GM21360 (cell line): Measurements from ENCODE around the gene RFLNA.

Experiments used
- ATAC-seq: cut with Tn5 transposase; IDR thresholded peaks from one replicate; pipeline ENCODE4 v1.9.1; 2021; ENCODE audit warnings: mild to moderate bottlenecking, moderate library complexity; ENCODE audit not compliant: unreplicated experiment

The RFLNA gene, protein sequence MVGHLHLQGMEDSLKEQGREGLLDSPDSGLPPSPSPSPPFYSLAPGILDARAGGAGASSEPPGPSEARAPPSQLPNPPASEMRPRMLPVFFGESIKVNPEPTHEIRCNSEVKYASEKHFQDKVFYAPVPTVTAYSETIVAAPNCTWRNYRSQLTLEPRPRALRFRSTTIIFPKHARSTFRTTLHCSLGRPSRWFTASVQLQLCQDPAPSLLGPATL

GRCh38 chr12:124294780-124295341 is at the start of gene RFLNA:
Gene RFLNA, plus strand, starts transcription at chr12:124295093. Its CDS starts 337 bp downstream, at chr12:124295430.
- ATAC-seq = no peak

DNA sequence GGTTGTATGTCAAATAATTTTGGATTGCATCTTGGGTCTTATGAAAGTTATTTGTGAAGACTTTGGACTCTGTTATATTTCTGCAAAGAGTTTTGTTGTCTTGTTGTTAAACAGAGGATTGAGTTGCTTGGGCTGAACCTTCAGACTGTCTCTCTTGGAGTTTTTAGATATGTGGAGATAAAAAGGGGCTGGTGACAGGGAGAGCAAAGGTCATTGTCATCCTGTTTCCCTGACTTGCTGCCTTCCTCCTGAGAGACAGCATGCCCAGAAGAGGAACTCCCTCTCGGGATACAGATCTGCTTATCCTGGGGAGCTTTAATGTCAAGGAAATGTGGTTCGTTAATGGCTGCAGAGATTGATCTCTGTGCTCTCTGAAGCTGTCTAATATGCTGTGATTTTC is 47.6 kb upstream of the RFLNA start:
- no peak for ATAC-seq

GRCh38 chr12:124248941-124249825 is 45.7 kb upstream of the RFLNA start:
- no peak for ATAC-seq

DNA sequence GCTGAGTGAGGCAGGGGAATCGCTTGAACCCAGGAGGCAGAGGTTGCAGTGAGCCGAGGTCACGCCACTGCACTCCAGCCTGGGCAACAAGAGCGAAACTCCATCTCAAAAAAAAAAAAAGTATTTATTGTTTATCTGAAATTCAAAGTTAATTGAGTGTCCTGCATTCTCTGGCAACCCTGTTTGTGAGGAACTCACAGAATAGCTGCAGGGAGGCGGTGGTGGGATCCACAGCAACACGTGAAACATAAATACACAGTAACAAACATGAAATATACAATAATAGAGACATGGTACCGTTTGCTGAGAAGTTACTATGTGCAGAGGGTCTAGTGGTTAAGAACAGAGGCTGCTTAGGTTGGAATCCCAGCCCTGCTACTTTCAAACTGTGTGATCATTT is 43.7 kb upstream of the RFLNA start:
- ATAC-seq = no peak

DNA sequence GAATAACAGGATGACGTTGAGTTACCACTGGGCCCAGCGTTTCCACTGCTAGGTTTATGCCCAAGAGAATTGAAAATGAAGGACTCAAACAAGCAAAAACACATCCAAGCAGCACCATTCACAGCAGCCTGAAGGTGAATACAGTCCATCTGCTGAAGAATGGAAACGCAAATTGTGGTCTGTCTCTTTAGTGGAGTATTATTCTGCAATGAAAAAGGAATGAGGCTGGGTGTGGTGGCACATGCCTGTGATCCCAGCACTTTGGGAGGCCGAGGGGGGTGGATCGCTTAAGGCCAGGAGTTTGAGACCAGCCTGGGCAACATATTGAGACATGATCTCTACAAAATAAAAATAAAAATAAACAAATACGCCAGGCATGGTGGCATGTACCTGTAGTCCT is 41.9 kb upstream of the RFLNA start:
- ATAC-seq = no peak

GRCh38 chr12:124254126-124254525 is 40.8 kb upstream of the RFLNA start:
- ATAC-seq = no peak

DNA sequence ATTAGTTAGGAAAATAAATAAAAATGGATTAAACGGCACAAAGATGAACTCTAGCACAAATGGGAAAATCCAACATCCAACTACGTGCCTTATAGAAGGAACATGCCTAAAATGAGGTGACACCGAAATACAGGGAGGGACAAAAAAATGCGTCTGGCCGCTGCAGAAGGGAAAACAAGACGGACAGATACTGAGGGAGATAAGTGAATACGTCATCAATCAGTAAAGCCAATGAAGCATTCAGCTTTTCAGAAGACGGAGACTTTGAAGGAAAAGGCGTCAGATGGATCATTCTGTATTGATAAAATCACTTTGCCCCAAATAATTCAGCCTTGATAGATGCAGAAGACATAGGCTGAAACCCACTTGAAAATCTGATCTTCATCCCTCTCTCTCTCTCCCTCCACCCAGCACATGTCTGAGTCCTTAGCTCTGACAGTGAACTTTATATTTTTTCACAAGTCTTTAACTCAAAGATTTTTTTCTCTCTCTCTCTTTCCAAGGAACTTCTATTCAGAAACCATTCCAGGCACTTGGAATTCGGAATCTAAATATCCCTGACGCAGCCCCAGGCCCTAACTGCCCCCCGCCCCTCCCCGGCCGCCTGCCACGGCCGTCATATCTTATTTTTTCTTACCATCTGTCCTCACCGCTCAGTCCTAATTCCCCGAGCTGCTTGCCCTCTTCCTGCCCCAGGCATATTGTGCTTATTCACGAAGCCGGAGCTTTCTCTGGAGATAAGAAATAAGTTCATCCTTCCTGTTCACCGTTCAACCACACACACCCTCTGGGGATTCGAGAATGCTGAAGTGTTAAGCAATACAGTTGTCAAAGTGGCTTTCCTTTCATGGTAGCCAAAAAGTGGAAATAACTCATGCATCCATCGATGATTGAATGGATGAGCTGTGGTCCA is 35.5 kb upstream of the RFLNA start:
- no peak for ATAC-seq

GRCh38 chr12:124261885-124262284 is 33.0 kb upstream of the RFLNA start:
- no peak for ATAC-seq

DNA sequence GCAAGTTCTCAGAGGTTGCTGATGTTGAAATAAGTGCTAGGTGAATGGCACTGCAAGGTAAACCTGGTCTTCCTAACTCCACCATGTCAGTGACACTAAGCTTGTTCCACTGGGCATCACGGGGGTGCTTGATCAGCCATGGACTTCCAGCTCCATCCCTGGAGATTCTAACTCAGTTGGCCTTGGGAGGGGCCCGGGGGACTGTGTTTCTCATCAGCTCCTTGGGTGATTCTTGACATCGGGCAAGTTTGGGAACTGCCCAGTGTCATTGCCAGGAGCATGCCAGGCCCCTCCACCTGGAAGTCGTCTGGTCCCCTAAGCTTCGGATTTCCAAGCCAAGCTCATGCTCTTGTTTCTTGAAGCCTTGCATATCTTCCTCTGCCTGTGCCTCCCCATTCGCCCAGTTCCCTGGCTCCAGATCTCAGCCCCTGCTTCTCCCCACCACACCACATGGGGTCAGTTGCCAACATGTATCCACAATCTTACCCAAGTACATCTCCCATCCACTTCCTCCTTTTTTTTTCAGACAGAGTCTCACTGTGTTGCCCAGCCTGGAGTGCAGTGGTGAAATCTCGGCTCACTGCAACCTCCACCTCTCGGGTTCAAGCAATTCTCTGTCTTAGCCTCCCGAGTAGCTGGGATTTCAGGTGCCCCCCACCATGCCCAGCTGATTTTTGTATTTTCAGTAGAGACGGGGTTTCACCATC is 30.7 kb upstream of the RFLNA start:
- ATAC-seq = no peak

- ATAC-seq = no peak
Observed at GRCh38 chr12:124264879-124265278, 30.0 kb upstream of the RFLNA start.

DNA sequence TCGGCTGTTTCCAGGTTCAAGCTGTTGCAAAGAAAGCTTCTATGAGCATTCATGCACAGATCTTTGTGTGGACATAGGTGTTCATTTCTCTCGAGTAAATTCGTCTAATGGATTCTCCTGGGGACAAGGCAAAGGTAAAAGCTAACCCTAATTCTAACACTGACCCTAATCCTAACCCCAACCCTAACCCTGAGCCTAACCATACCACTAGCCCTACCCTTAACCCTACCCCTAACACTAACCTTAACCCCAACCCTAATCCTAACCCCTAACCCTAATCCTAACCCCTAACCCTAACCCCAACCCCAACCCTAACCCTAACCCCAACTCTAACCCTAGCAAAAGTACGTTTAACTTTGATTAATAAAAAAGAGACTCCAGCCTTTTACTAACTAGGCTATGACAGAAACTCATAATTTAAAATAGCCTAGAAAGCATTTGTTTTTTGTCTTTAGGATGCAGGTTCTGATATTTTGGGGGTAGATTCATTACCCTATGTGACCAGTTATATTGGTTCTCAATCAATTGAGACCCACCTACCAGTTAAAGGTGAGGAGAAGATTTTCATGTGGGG is 27.6 kb upstream of the RFLNA start:
- ATAC-seq = no peak

- no peak for ATAC-seq
Observed at GRCh38 chr12:124270671-124271070, 24.2 kb upstream of the RFLNA start.

- peak; percentile 77 for ATAC-seq
Observed at GRCh38 chr12:124273630-124274029, 21.3 kb upstream of the RFLNA start.

GRCh38 chr12:124276337-124276736 is 18.6 kb upstream of the RFLNA start:
- ATAC-seq = no peak

- no peak for ATAC-seq
Observed at GRCh38 chr12:124277394-124278241, 17.3 kb upstream of the RFLNA start.

- ATAC-seq = no peak
Observed at GRCh38 chr12:124278389-124279101, 16.3 kb upstream of the RFLNA start.

DNA sequence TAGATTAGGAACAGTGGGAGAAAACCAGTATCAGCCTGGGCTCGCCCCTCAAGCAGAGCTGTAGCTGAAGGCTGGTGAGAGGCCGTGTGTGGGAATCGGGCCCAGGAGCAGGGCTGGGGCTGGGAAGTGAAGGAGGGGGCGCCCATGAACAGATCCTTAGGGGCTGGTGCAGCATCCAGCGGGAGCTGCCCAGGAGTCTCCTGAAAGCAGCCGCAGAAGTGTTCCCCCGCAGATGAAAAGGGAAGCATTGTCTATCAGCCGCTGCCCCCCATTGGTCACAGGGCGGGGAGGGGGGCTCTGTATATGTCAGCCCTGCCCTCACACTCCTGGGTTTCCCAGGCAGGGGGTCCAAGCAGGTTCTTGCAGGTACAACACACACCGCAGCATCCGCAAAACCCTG is 15.6 kb upstream of the RFLNA start:
- no peak for ATAC-seq

DNA sequence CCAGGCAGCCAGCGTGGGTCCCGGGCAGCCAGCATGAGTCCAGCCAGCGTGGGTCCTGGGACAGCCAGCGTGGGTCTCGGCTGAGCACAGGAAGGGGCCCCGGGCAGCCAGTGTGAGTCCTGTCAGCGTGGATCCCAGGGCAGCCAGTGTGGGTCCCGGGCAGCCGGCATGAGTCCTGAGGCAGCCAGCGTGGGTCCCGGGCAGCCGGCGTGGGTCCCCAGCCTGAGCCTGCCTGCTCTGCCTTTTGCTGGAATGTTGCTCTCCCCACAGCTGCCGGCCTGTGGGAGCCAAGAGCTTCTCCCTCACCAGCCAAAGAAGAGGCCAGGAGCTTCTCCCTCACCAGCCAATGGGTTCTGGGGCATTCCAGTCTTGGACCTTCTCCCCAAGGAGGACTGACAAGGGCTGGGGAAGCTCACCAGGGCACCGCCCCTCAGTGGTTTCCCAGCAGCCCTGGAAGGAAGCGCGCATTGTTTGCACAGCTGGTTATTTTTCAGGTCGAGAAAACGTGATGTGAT is 15.0 kb upstream of the RFLNA start:
- ATAC-seq = no peak
